H1 (cell line): ENCODE measurements around the gene TRIP13. TPM values are rescaled to one million over a fixed set of nuclear protein-coding genes. Genes with fewer than 3 reads are reported as not detected.

Experiments used
- CTCF ChIA-PET: fragments of 300-600 bp; sonication (Branson Sonifier 250); formaldehyde crosslinking; loops from one replicate; lab custom pipeline; 2021; ENCODE audit not compliant: partially characterized antibody; lab: Charles Lee
- POLR2A ChIA-PET: fragments of 300-600 bp; sonication (Branson Sonifier 250); formaldehyde crosslinking; loops from one replicate; lab custom pipeline; 2021; ENCODE audit warnings: inconsistent platforms; ENCODE audit not compliant: partially characterized antibody; lab: Charles Lee
- DNase-seq, 2 experiments: peaks; one replicate each; pipeline versions ENCODE4 v3.0.0 to v3.0.0-alpha.2; 2010 to 2022; ENCODE audit warnings: low spot score in 2 of 2, low read depth in 1 of 2, mixed read lengths in 1 of 2
- FAIRE-seq: peaks from 2 replicates; lab custom pipeline; 2011; peaks lifted over from hg19 to GRCh38; lab: Jason Lieb, UNC
- H2AFZ ChIP-seq: 2 replicates; pipeline ENCODE4 v1.8.1; 2012; ENCODE audit warnings: low read length, inconsistent platforms
- H2AK5ac ChIP-seq: 2 replicates; pipeline ENCODE4 v1.6.1; 2013; ENCODE audit warnings: low read depth, low read length
- H2BK120ac ChIP-seq: replicated peaks from 2 replicates; pipeline ENCODE3; 2013; ENCODE audit warnings: low read depth, low read length, inconsistent platforms
- H2BK12ac ChIP-seq: 2 replicates; pipeline ENCODE4 v1.6.1; 2013; ENCODE audit warnings: low read depth, low read length
- H2BK15ac ChIP-seq: 2 replicates; pipeline ENCODE4 v1.6.1; 2013; ENCODE audit warnings: low read length
- H2BK20ac ChIP-seq: 2 replicates; pipeline ENCODE4 v1.6.1; 2013; ENCODE audit warnings: low read length
- H2BK5ac ChIP-seq: 2 replicates; pipeline ENCODE4 v1.6.1; 2013; ENCODE audit warnings: low read depth, low read length
- H3K14ac ChIP-seq: 2 replicates; pipeline ENCODE4 v1.6.1; 2013; ENCODE audit warnings: inconsistent platforms; ENCODE audit not compliant: insufficient read length
- H3K18ac ChIP-seq: 2 replicates; pipeline ENCODE4 v1.6.1; 2013; ENCODE audit warnings: low read length; ENCODE audit errors: extremely low read depth
- H3K23ac ChIP-seq: 2 replicates; pipeline ENCODE4 v1.6.1; 2013; ENCODE audit warnings: inconsistent platforms; ENCODE audit not compliant: insufficient read length
- H3K23me2 ChIP-seq: 2 replicates; pipeline ENCODE4 v1.6.1; 2013; ENCODE audit warnings: low read depth, low read length
- H3K27ac ChIP-seq: 2 replicates; pipeline ENCODE4 v1.6.1; 2011; ENCODE audit warnings: low read depth, low read length, inconsistent platforms
- H3K27me3 ChIP-seq, 4 experiments: replicated peaks in 1 of 4; 1 replicate in 1 of 4; 2 replicates in 3 of 4; pipeline versions ENCODE4 v1.6.1 to v1.8.1; 2011 to 2013; ENCODE audit warnings: low read length in 3 of 4, mild to moderate bottlenecking in 3 of 4, inconsistent platforms in 2 of 4, mixed read lengths in 2 of 4, moderate library complexity in 1 of 4; ENCODE audit not compliant: control insufficient read depth in 3 of 4, insufficient read depth in 3 of 4; ENCODE audit errors: extremely low read depth in 1 of 4
- H3K36me3 ChIP-seq, 4 experiments: 2 replicates each; pipeline versions ENCODE4 v1.6.1 to v1.8.1; 2011 to 2013; ENCODE audit warnings: mild to moderate bottlenecking in 4 of 4, low read length in 3 of 4, moderate library complexity in 2 of 4, control low read depth in 1 of 4, inconsistent platforms in 1 of 4; ENCODE audit not compliant: insufficient read depth in 4 of 4, control insufficient read depth in 2 of 4
- H3K4ac ChIP-seq: replicated peaks from 2 replicates; pipeline ENCODE3; 2013; ENCODE audit warnings: low read length, low read depth, mixed read lengths, inconsistent platforms; ENCODE audit not compliant: insufficient read length
- H3K4me1 ChIP-seq, 4 experiments: replicated peaks in 1 of 4; 1 replicate in 1 of 4; 2 replicates in 3 of 4; pipeline versions ENCODE4 v1.6.1 to v1.8.1; 2011 to 2013; ENCODE audit warnings: low read length in 3 of 4, inconsistent platforms in 2 of 4, mixed read lengths in 1 of 4; ENCODE audit not compliant: insufficient read depth in 4 of 4, control insufficient read depth in 3 of 4
- H3K4me2 ChIP-seq, 2 experiments: 2 replicates each; pipeline versions ENCODE4 v1.6.1 to v1.8.1; 2011 to 2013; ENCODE audit warnings: low read depth in 2 of 2, low read length in 2 of 2, control low read depth in 1 of 2, inconsistent platforms in 1 of 2, mild to moderate bottlenecking in 1 of 2; ENCODE audit not compliant: insufficient read depth in 1 of 2
- H3K4me3 ChIP-seq, 4 experiments: fragments of 200-600, 300-600 bp in 1 of 4; sonication (generic), shearing (Covaris generic), sonication (Bioruptor Twin) in 1 of 4; 2 replicates each; pipeline versions ENCODE4 v1.5.1 to v1.8.1; 2011 to 2016; ENCODE audit warnings: low read length in 4 of 4, low read depth in 3 of 4, control low read depth in 2 of 4, inconsistent platforms in 2 of 4, mild to moderate bottlenecking in 2 of 4, mixed read lengths in 1 of 4, moderate library complexity in 1 of 4; ENCODE audit not compliant: insufficient read depth in 2 of 4; ENCODE audit errors: extremely low read depth in 1 of 4
- H3K56ac ChIP-seq: replicated peaks from 2 replicates; pipeline ENCODE3; 2013; ENCODE audit warnings: low read depth, mild to moderate bottlenecking, mixed read lengths, low read length, inconsistent platforms; ENCODE audit not compliant: insufficient read length
- H3K79me1 ChIP-seq: 2 replicates; pipeline ENCODE4 v1.6.1; 2013; ENCODE audit warnings: low read depth, low read length, control low read depth
- H3K79me2 ChIP-seq, 2 experiments: 2 replicates each; pipeline versions ENCODE4 v1.6.1 to v1.8.1; 2012 to 2013; ENCODE audit warnings: low read length in 2 of 2, mild to moderate bottlenecking in 2 of 2, inconsistent platforms in 1 of 2; ENCODE audit not compliant: insufficient read depth in 2 of 2, control insufficient read depth in 1 of 2
- H3K9ac ChIP-seq, 4 experiments: replicated peaks in 1 of 4; 1 replicate in 1 of 4; 2 replicates in 3 of 4; pipeline versions ENCODE4 v1.6.1 to v1.8.1; 2011 to 2013; ENCODE audit warnings: low read depth in 3 of 4, low read length in 3 of 4, control low read depth in 2 of 4, mild to moderate bottlenecking in 2 of 4, moderate library complexity in 2 of 4, inconsistent platforms in 1 of 4; ENCODE audit errors: extremely low read depth in 1 of 4
- H3K9me3 ChIP-seq, 2 experiments: 2 replicates each; pipeline versions ENCODE4 v1.6.1 to v1.8.1; 2012 to 2013; ENCODE audit warnings: mild to moderate bottlenecking in 2 of 2, moderate library complexity in 2 of 2, control low read depth in 1 of 2, inconsistent platforms in 1 of 2, low read depth in 1 of 2, low read length in 1 of 2, mixed read lengths in 1 of 2; ENCODE audit not compliant: insufficient read depth in 2 of 2
- H4K20me1 ChIP-seq, 2 experiments: replicated peaks in 1 of 2; 2 replicates each; pipeline versions ENCODE3 to v1.8.1; 2011 to 2013; ENCODE audit warnings: inconsistent platforms in 2 of 2, low read length in 2 of 2, mild to moderate bottlenecking in 1 of 2; ENCODE audit not compliant: insufficient read depth in 2 of 2, control insufficient read depth in 1 of 2
- H4K5ac ChIP-seq: 2 replicates; pipeline ENCODE4 v1.6.1; 2013; ENCODE audit warnings: low read length, low read depth, mixed read lengths, inconsistent platforms; ENCODE audit not compliant: insufficient read length
- H4K8ac ChIP-seq: 2 replicates; pipeline ENCODE4 v1.8.0; 2013; ENCODE audit warnings: mild to moderate bottlenecking, moderate library complexity, low read length, inconsistent platforms; ENCODE audit not compliant: insufficient read depth; ENCODE audit errors: extremely low read depth
- H4K91ac ChIP-seq: replicated peaks from 2 replicates; pipeline ENCODE3; 2013; ENCODE audit warnings: low read length, mixed read lengths, inconsistent platforms; ENCODE audit not compliant: insufficient read length
- ATF2 ChIP-seq: IDR thresholded peaks from 2 replicates; pipeline ENCODE4 v1.6.1; 2012; ENCODE audit warnings: low read length, inconsistent platforms
- CEBPB ChIP-seq: IDR thresholded peaks from 2 replicates; pipeline ENCODE4 v1.6.1; 2012; ENCODE audit warnings: low read depth, low read length
- GABPA ChIP-seq: IDR thresholded peaks from 2 replicates; pipeline ENCODE4 v1.6.1; 2011; ENCODE audit warnings: mild to moderate bottlenecking, low read length, moderate library complexity, borderline replicate concordance; ENCODE audit not compliant: insufficient read depth
- NRF1 ChIP-seq: IDR thresholded peaks from 2 replicates; pipeline ENCODE4 v1.6.1; 2011; ENCODE audit warnings: mild to moderate bottlenecking, low read depth, low read length, improper control_type of control experiment
- POLR2AphosphoS5 ChIP-seq: IDR thresholded peaks from 2 replicates; pipeline ENCODE4 v1.6.1; 2011; ENCODE audit warnings: low read depth, low read length
- SIRT6 ChIP-seq: IDR thresholded peaks from one replicate; pipeline ENCODE4 v1.7.1; 2012; ENCODE audit warnings: low read length, inconsistent platforms
- TBP ChIP-seq: IDR thresholded peaks from 2 replicates; pipeline ENCODE4 v1.6.1; 2011; ENCODE audit warnings: low read depth, low read length, improper control_type of control experiment
- TCF12 ChIP-seq: IDR thresholded peaks from 2 replicates; pipeline ENCODE4 v1.6.1; 2011; ENCODE audit warnings: low read depth, mild to moderate bottlenecking, low read length
- YY1 ChIP-seq: IDR thresholded peaks from 2 replicates; pipeline ENCODE4 v1.6.1; 2011; ENCODE audit warnings: low read depth, mild to moderate bottlenecking, low read length
- ZNF274 ChIP-seq: IDR thresholded peaks from 2 replicates; pipeline ENCODE4 v1.7.0; 2012; ENCODE audit warnings: low read length, borderline replicate concordance; ENCODE audit errors: extremely low read depth
- WGBS, 2 experiments: shearing (Covaris generic) in 1 of 2; methylation state at CpG; one replicate each; pipeline versions ENCODE4 v1.1.6 to v1.1.7; 2013 to 2015; ENCODE audit warnings: low lambda C conversion rate in 2 of 2, mixed read lengths in 2 of 2, inconsistent platforms in 1 of 2, low coverage in 1 of 2, missing lambda C conversion rate in 1 of 2; ENCODE audit not compliant: insufficient replicate concordance in 2 of 2, insufficient coverage in 1 of 2, insufficient read length in 1 of 2; ENCODE audit errors: extremely low coverage in 1 of 2, missing lambda C conversion rate in 1 of 2; 5-methylcytosine and 5-hydroxymethylcytosine counted together
- polyA plus RNA-seq, 7 experiments: library from polyadenylated mRNA; depleted of rRNA in 3 of 7; stranded (reverse) in 5 of 7; unstranded in 2 of 7; fragments of >200 nt in 5 of 7; fragments of 200-250 nt in 2 of 7; gene quantifications; 1 replicate in 5 of 7; 2 replicates in 1 of 7; 4 replicates in 1 of 7; pipeline versions ENCODE4 v1.2.1 to v1.2.3, GENCODE V29; 2011 to 2013; ENCODE audit warnings: missing spikeins in 2 of 7, mixed read lengths in 2 of 7
- total RNA-seq: library from RNA; stranded (reverse); fragmentation: NEBNext Ultra II Directional; extraction: Animal tissue kit (Norgen Biotek cat#: 25700); gene quantifications from 2 replicates; pipeline ENCODE4 v1.2.1, GENCODE V29; 2021

TRIP13 gene
- total and polyA plus RNA-seq, 2 of the 8 experiments (the other 6 are each of a cell fraction or from before 2014, with no cell fraction given): 20.0 to 39.2 TPM

- no peak overlapping the region for H2BK12ac ChIP-seq
- H3K36me3 ChIP-seq: peaks cover 24 to 67% (median 51%) of the 10 kb centered on the region in 4 experiments
- H3K23me2 ChIP-seq: no peaks in the 10 kb centered on the region
- no peaks in the 10 kb centered on the region for H3K4me1 ChIP-seq
- H4K5ac ChIP-seq: no peak overlapping the region
- H3K27ac ChIP-seq: no peak overlapping the region
- TF ChIP-seq GABPA (no peak), NRF1 (no peak), YY1 (no peak), TBP (no peak), TCF12 (no peak), CEBPB (no peak), POLR2AphosphoS5 (no peak), ATF2 (no peak), SIRT6 (no peak), ZNF274 (no peak)
- 89% methylated on average over 14 of the region's 14 CpGs; no CpG with 5 or more reads in 1 of the 2 experiments for WGBS, 2 experiments
- no peaks in the 10 kb centered on the region for H3K9me3 ChIP-seq
- no peak overlapping the region for H3K18ac ChIP-seq
- H2BK20ac ChIP-seq: no peak overlapping the region
- H2AK5ac ChIP-seq: no peak overlapping the region
- FAIRE-seq (no peak), DNase-seq (no peak)
- H3K79me1 ChIP-seq: peaks cover 2% of the 10 kb centered on the region; the same call in 1 of the 2 replicates
- no peak overlapping the region for H4K91ac ChIP-seq
- ChIA-PET POLR2A (interaction anchor here (1.3 to 1.5 kb wide), 2 partner anchors 12 to 44 kb away, joined by 3 read pairs; no protein-coding TSS in a partner anchor), CTCF (interaction anchor here (1.1 to 2.8 kb wide), 7 partner anchors 9 to 294 kb away, joined by 3 to 13 read pairs (median 5); no protein-coding TSS in a partner anchor)
- no peak overlapping the region for H3K14ac ChIP-seq
- no peak overlapping the region for H3K4me2 ChIP-seq
- no peak overlapping the region for H2AFZ ChIP-seq
- H2BK120ac ChIP-seq: no peak overlapping the region
- no peak overlapping the region for H4K8ac ChIP-seq
- peaks cover 5 to 17% of the 10 kb centered on the region in 2 experiments for H4K20me1 ChIP-seq
- H2BK15ac ChIP-seq: no peak overlapping the region
- H3K23ac ChIP-seq: no peak overlapping the region
- H2BK5ac ChIP-seq: no peak overlapping the region
- H3K56ac ChIP-seq: no peak overlapping the region
- H3K9ac ChIP-seq: no peak overlapping the region
- no peak overlapping the region for H3K4ac ChIP-seq
- H3K79me2 ChIP-seq: no peaks in the 10 kb centered on the region
- no peak overlapping the region for H3K4me3 ChIP-seq
- no peaks in the 10 kb centered on the region for H3K27me3 ChIP-seq
Observed at GRCh38 chr5:914174-914573, 21.5 kb downstream of the TRIP13 start.
